Brain microvascular endothelial cell (primary cell): ENCODE data around the gene PRKN.

Source experiments
- DNase-seq: peaks from one replicate; pipeline ENCODE4 v3.0.0-alpha.2; 2020
- H3K27ac ChIP-seq: fragments of 250-450 bp; sonication (Bioruptor Pico); 2 replicates; pipeline ENCODE4 v1.5.1; 2020; ENCODE audit warnings: mild to moderate bottlenecking, moderate library complexity
- H3K27me3 ChIP-seq: fragments of 250-450 bp; sonication (Bioruptor Pico); replicated peaks from 2 replicates; pipeline ENCODE4 v1.5.1; 2020; ENCODE audit warnings: mild to moderate bottlenecking
- H3K36me3 ChIP-seq: fragments of 250-450 bp; sonication (Bioruptor Pico); replicated peaks from 2 replicates; pipeline ENCODE4 v1.5.1; 2020; ENCODE audit warnings: mild to moderate bottlenecking
- H3K4me3 ChIP-seq: 2 replicates; pipeline ENCODE4 v1.5.1; 2011; ENCODE audit warnings: low read depth, mild to moderate bottlenecking, control low read depth, low read length, moderate library complexity
- CTCF ChIP-seq: IDR thresholded peaks from 2 replicates; pipeline ENCODE4 v1.5.1; 2011; ENCODE audit warnings: low read depth, mild to moderate bottlenecking, moderate library complexity, low read length, control low read depth, inconsistent platforms; ENCODE audit errors: missing control alignments
- in situ Hi-C: cut with HindIII; loops from 2 replicates; pipeline ENCODE4 v1.10.0; 2017; ENCODE audit warnings: low sequenced_read_pairs, low pct_ligation_motif_present

The PRKN gene

DNA sequence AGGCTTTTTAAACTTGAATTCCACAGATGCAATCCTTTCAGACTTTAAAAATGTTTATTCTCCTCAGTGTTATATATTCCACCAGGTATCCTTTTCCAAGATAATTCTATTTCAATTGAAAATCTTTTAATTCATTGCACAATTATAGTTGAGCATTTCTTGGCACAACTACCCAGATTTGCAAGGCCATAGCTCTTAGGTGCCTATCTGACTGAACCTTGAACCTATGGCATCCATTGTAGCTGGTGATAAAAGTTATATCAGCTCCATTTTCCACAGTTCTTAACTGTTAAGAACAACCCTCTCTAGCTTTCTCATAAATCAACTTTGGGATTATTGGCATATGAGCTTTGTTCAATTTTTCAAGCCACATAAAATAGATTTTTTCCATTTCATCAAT is 42.6 kb upstream of the PRKN start:
- TF ChIP-seq CTCF = no peak
- no peaks in the 10 kb centered on the region for H3K36me3 ChIP-seq
- no peak overlapping the region for H3K27ac ChIP-seq
- H3K27me3 ChIP-seq = no peaks in the 10 kb centered on the region
- DNase-seq = no peak
- no peak overlapping the region for H3K4me3 ChIP-seq
- in situ Hi-C loops = no loop called here

DNA sequence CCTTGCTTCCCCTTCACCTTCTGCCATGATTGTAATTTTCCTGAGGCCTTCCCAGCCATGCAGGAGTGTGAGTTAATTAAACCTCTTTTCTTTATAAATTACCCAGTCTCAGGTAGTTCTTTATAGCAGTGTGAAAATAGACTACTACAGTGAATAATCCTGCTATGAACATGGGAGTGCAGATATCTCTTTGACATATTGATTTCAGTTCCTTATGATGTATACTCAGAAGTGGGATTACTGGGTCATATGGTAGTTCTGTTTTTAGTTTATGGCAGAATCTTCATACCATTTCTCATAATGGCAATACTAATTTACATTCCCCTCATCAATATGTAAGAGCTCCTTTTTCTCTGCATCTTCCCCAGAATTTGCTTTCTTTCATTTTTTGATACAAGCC is 26.2 kb upstream of the PRKN start:
- no peak for TF ChIP-seq CTCF
- no peak overlapping the region for H3K27ac ChIP-seq
- no peaks in the 10 kb centered on the region for H3K36me3 ChIP-seq
- in situ Hi-C loops = no loop called here
- no peak overlapping the region for H3K4me3 ChIP-seq
- H3K27me3 ChIP-seq = no peaks in the 10 kb centered on the region
- DNase-seq = no peak

GRCh38 chr6:162751211-162751859 is 23.8 kb upstream of the PRKN start:
- H3K36me3 ChIP-seq = no peaks in the 10 kb centered on the region
- no peak for DNase-seq
- in situ Hi-C loops = no loop called here
- no peak overlapping the region for H3K4me3 ChIP-seq
- no peaks in the 10 kb centered on the region for H3K27me3 ChIP-seq
- no peak overlapping the region for H3K27ac ChIP-seq
- TF ChIP-seq CTCF = no peak

- in situ Hi-C loops = no loop called here
- peak; percentile 39 for TF ChIP-seq CTCF
Measured at GRCh38 chr6:162750776-162751175, 23.2 kb upstream of the PRKN start.

GRCh38 chr6:162736961-162737360 is 9.4 kb upstream of the PRKN start:
- no peaks in the 10 kb centered on the region for H3K36me3 ChIP-seq
- no peak overlapping the region for H3K4me3 ChIP-seq
- in situ Hi-C loops = no loop called here
- TF ChIP-seq CTCF = peak; percentile 22
- no peaks in the 10 kb centered on the region for H3K27me3 ChIP-seq
- H3K27ac ChIP-seq = no peak overlapping the region
- DNase-seq = no peak

More at GRCh38 chr6:162750776-162751175, 23.2 kb upstream of the PRKN start:
- Histone ChIP-seq H3K36me3 (no peaks in the 10 kb centered on the region), H3K27me3 (no peaks in the 10 kb centered on the region), H3K4me3 (no peak overlapping the region), H3K27ac (no peak overlapping the region)
- peak; percentile 37 for DNase-seq

- Histone ChIP-seq H3K4me3 (no peak overlapping the region), H3K36me3 (no peaks in the 10 kb centered on the region), H3K27ac (no peak overlapping the region), H3K27me3 (no peaks in the 10 kb centered on the region)
- TF ChIP-seq CTCF = no peak
- in situ Hi-C loops = no loop called here
- no peak for DNase-seq
Measured at GRCh38 chr6:162733489-162733888, 5.9 kb upstream of the PRKN start.
